ENCODE measurements around the gene PSMC6.
"Not testable (repeated sequence)": the region's sequence is repeated elsewhere in the genome, so short reads cannot be mapped to it uniquely, and the experiment has no call there.

PSMC6 gene

GRCh38 chr14:52706286-52706685, 714 bp upstream of the PSMC6 start:
- peak overlapping the region; percentile 97 for H3K4me3 ChIP-seq (ENCODE audit: control insufficient read depth, low read depth, low read length)
- DNase-seq (ENCODE audit: low read depth), result peak; percentile 14
- TF ChIP-seq, protein P1, sequence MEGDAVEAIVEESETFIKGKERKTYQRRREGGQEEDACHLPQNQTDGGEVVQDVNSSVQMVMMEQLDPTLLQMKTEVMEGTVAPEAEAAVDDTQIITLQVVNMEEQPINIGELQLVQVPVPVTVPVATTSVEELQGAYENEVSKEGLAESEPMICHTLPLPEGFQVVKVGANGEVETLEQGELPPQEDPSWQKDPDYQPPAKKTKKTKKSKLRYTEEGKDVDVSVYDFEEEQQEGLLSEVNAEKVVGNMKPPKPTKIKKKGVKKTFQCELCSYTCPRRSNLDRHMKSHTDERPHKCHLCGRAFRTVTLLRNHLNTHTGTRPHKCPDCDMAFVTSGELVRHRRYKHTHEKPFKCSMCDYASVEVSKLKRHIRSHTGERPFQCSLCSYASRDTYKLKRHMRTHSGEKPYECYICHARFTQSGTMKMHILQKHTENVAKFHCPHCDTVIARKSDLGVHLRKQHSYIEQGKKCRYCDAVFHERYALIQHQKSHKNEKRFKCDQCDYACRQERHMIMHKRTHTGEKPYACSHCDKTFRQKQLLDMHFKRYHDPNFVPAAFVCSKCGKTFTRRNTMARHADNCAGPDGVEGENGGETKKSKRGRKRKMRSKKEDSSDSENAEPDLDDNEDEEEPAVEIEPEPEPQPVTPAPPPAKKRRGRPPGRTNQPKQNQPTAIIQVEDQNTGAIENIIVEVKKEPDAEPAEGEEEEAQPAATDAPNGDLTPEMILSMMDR (conservative IDR thresholded peaks at IDR 0.05; ENCODE audit: control insufficient read depth, insufficient read depth, low read depth, low read length), result no peak

- H3K4me3 ChIP-seq (ENCODE audit: control insufficient read depth, low read depth, low read length), result no peak overlapping the region
- DNase-seq (ENCODE audit: low read depth), result peak; percentile 10
- TF ChIP-seq, protein P1 (conservative IDR thresholded peaks at IDR 0.05; ENCODE audit: control insufficient read depth, insufficient read depth, low read depth, low read length), result no peak
Measured at GRCh38 chr14:52711666-52712065, 4.7 kb downstream of the PSMC6 start.

DNA sequence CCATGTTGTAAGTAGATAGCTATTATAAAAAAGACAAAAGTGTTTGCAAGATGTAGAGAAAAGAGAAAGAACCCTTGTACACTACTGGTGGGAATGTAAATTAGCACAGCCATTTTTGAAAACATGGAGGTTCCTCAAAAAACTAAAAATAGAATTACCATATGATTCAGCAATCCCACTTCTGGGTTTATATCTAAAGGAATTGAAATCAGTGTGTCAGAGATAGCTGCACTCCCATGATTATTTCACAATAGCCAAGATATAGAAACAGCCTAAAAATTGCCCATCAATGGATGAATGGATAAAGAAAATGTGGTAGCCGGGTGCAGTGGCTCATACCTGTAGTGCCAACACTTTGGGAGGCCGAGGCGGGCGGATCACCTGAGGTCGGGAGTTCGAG, 9.2 kb downstream of the PSMC6 start:
- TF ChIP-seq, protein P1 (conservative IDR thresholded peaks at IDR 0.05; ENCODE audit: control insufficient read depth, insufficient read depth, low read depth, low read length), result no peak
- DNase-seq (ENCODE audit: low read depth), result no peak
- H3K4me3 ChIP-seq (ENCODE audit: control insufficient read depth, low read depth, low read length), result no peak overlapping the region

- no peak overlapping the region for H3K4me3 ChIP-seq (ENCODE audit: control insufficient read depth, low read depth, low read length)
- DNase-seq (ENCODE audit: low read depth), result no peak
- TF ChIP-seq, protein P1 (conservative IDR thresholded peaks at IDR 0.05; ENCODE audit: control insufficient read depth, insufficient read depth, low read depth, low read length), result no peak
Measured at GRCh38 chr14:52723514-52724359, 16.7 kb downstream of the PSMC6 start.

- no peak for DNase-seq (ENCODE audit: low read depth)
- H3K4me3 ChIP-seq (ENCODE audit: control insufficient read depth, low read depth, low read length), result no peak overlapping the region
- TF ChIP-seq, protein P1 (conservative IDR thresholded peaks at IDR 0.05; ENCODE audit: control insufficient read depth, insufficient read depth, low read depth, low read length), result no peak
Measured at GRCh38 chr14:52724360-52724644, 17.3 kb downstream of the PSMC6 start.

DNA sequence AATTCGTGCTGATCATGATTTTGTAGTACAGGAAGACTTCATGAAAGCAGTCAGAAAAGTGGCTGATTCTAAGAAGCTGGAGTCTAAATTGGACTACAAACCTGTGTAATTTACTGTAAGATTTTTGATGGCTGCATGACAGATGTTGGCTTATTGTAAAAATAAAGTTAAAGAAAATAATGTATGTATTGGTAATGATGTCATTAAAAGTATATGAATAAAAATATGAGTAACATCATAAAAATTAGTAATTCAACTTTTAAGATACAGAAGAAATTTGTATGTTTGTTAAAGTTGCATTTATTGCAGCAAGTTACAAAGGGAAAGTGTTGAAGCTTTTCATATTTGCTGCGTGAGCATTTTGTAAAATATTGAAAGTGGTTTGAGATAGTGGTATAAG, 20.5 kb downstream of the PSMC6 start:
- H3K4me3 ChIP-seq (ENCODE audit: control insufficient read depth, low read depth, low read length), result not testable (repeated sequence)

DNA sequence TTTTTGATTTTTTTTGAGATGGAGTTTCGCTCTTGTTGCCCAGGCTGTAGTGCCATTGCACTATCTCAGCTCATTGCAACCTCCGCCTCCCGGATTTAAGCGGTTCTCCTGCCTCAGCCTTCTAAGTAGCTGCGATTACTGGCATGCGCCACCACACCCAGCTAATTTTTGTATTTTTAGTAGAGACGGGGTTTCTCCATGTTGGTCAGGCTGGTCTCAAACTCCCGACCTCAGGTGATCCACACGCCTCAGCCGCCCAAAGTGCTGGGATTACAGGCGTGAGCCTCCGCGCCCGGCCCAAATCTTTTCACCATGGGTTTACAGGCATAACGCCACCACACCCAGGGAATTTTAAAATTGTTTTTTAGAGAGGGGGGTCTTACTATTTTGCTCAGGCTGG, 22.0 kb downstream of the PSMC6 start:
- DNase-seq (ENCODE audit: low read depth); H3K4me3 ChIP-seq (ENCODE audit: control insufficient read depth, low read depth, low read length): not testable (repeated sequence)

More for the DNA sequence above, 20.5 kb downstream of the PSMC6 start:
- DNase-seq (ENCODE audit: low read depth), result not testable (repeated sequence)

GRCh38 chr14:52729585-52729924, 22.6 kb downstream of the PSMC6 start:
- TF ChIP-seq, protein P1 (conservative IDR thresholded peaks at IDR 0.05; ENCODE audit: control insufficient read depth, insufficient read depth, low read depth, low read length), result no peak
- peak overlapping the region; percentile 18 for H3K4me3 ChIP-seq (ENCODE audit: control insufficient read depth, low read depth, low read length)
- no peak for DNase-seq (ENCODE audit: low read depth)
